ENCODE measurements around the gene ZNF385B. TPM values are rescaled to one million over a fixed set of nuclear protein-coding genes. Genes with fewer than 3 reads are reported as not detected.

Gene ZNF385B
- total and polyA plus RNA-seq, 9 of the 15 experiments (the other 6 are each of a cell fraction or from before 2014, with no cell fraction given): 0.50 TPM; not detected in 8

DNA sequence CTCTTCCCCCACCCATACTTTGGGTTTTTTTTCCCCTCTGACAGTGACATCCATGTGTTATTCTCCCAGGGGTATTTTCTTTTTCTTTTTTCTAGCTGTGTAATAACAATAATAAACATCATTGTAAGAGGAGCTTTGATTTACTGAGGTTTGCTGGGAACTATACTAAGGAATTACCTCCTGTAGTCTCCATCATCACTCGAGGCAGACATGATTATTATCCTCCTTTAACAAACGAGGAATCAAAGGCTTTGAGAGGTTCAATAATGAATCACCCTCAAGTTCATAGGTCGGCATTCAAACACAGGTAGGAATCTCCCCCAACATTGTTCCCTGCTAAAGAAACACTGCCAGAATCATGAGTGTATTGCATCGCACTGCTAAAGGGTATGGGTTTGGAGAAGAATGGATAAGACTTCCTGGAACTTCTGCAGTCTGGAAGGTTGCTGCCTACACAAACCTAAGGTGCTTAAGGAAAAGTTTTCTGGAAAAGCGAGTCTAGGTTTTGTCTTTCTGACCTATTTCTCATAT is 336.5 kb downstream of the ZNF385B start (continued):
- TF ChIP-seq, protein P1, sequence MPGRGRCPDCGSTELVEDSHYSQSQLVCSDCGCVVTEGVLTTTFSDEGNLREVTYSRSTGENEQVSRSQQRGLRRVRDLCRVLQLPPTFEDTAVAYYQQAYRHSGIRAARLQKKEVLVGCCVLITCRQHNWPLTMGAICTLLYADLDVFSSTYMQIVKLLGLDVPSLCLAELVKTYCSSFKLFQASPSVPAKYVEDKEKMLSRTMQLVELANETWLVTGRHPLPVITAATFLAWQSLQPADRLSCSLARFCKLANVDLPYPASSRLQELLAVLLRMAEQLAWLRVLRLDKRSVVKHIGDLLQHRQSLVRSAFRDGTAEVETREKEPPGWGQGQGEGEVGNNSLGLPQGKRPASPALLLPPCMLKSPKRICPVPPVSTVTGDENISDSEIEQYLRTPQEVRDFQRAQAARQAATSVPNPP (IDR thresholded peaks at IDR 0.05; ENCODE audit: borderline replicate concordance, insufficient read depth, insufficient read length): no peak
- TF ChIP-seq ZNF75A (CRISPR knock-in tag; IDR thresholded peaks at IDR 0.05) (no peak), ZNF316 (IDR thresholded peaks at IDR 0.05) (no peak), HMGN3 (IDR thresholded peaks at IDR 0.05; ENCODE audit: borderline replicate concordance, extremely low read depth, insufficient read length, low read depth, low read length) (no peak)

DNA sequence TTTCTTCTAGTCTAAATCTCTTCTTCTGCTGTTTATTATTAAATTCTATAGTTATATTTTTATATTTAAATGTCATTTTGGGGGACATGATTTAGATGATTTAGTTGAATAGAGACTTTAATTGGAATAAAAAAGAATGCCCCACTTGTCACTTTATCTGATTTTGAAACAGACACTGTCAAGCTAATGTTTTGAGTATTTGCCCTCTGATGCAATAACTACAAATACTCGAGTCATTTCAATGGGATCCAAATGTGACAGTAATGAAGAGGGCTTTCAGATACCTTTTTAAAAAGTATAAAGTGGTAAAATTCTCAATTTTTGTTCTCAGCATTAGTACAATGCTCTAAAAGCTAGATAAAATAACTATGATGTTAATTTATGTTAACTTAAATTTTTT is 339.5 kb downstream of the ZNF385B start:
- no peak for DNase-seq (ENCODE audit: extremely low read depth in 1 of 4, low spot score in 3 of 4)
- Histone ChIP-seq H2AFZ (ENCODE audit: low read depth, low read length) (no peak overlapping the region), H3K4me3 (no peak overlapping the region), H3K27ac (ENCODE audit: extremely low read depth, low read depth, low read length) (no peak overlapping the region), H3K36me3 (ENCODE audit: control insufficient read depth, insufficient read depth, low read length) (no peaks in the 10 kb centered on the region), H3K79me2 (ENCODE audit: control insufficient read depth, insufficient read depth, low read length) (no peaks in the 10 kb centered on the region), H3K27me3 (ENCODE audit: control insufficient read depth in 2 of 2, insufficient read depth in 2 of 2, low read length in 2 of 2) (no peaks in the 10 kb centered on the region), H3K4me2 (ENCODE audit: insufficient read depth, low read length) (no peak overlapping the region), H3K9me1 (ENCODE audit: control insufficient read depth, insufficient read depth, low read length) (no peaks in the 10 kb centered on the region), H3K9me3 (replicated peaks; ENCODE audit: control insufficient read depth, insufficient read depth, low read depth, low read length) (no peaks in the 10 kb centered on the region), H4K20me1 (replicated peaks; ENCODE audit: control insufficient read depth, insufficient read depth, low read length) (no peaks in the 10 kb centered on the region), H3K4me1 (replicated peaks in 1 of 2; ENCODE audit: control insufficient read depth in 2 of 2, insufficient read depth in 2 of 2, low read length in 2 of 2) (no peaks in the 10 kb centered on the region), H3K9ac (ENCODE audit: insufficient read depth in 1 of 2, low read depth in 2 of 2, low read length in 2 of 2) (no peak overlapping the region)
- 6% methylated on average over 1 of the region's 1 CpG for WGBS (ENCODE audit: insufficient coverage, low coverage, missing lambda C conversion rate)
- intact Hi-C loops (cut with micrococcal nuclease) (no loop called here), in situ Hi-C loops (cut with MboI) (no loop called here)
- POLR2A ChIA-PET: no interaction called here
- BruUV-seq (replicated peaks): no TSS peak
- no peak for FAIRE-seq
- no peak for ATAC-seq
- TF ChIP-seq HEY1 (CRISPR knock-in tag; IDR thresholded peaks at IDR 0.05; ENCODE audit: borderline replicate concordance) (no peak), SRSF1 (IDR thresholded peaks at IDR 0.05; ENCODE audit: low read depth, low read length) (no peak), CSDE1 (IDR thresholded peaks at IDR 0.05) (no peak), NBN (IDR thresholded peaks at IDR 0.05; ENCODE audit: low read depth) (no peak), CHD2 (IDR thresholded peaks at IDR 0.05; ENCODE audit: low read depth, low read length) (no peak), ZNF408 (CRISPR knock-in tag; IDR thresholded peaks at IDR 0.05; ENCODE audit: low read depth) (no peak), CEBPG (CRISPR knock-in tag; IDR thresholded peaks at IDR 0.05) (no peak), CEBPG (tag; conservative IDR thresholded peaks at IDR 0.05 in 1 of 2, IDR thresholded peaks at IDR 0.05 in 1 of 2) (0 out of 4 replicates have a peak, but pooled peaks of 1 of the 2 experiments have one; percentile 13), MAFF (IDR thresholded peaks at IDR 0.05; ENCODE audit: low read length) (no peak)
- TF ChIP-seq, protein P2, sequence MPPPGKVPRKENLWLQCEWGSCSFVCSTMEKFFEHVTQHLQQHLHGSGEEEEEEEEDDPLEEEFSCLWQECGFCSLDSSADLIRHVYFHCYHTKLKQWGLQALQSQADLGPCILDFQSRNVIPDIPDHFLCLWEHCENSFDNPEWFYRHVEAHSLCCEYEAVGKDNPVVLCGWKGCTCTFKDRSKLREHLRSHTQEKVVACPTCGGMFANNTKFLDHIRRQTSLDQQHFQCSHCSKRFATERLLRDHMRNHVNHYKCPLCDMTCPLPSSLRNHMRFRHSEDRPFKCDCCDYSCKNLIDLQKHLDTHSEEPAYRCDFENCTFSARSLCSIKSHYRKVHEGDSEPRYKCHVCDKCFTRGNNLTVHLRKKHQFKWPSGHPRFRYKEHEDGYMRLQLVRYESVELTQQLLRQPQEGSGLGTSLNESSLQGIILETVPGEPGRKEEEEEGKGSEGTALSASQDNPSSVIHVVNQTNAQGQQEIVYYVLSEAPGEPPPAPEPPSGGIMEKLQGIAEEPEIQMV (tag; conservative IDR thresholded peaks at IDR 0.05; ENCODE audit: low read depth): no peak
- CTCF ChIA-PET (ENCODE audit: low intra/inter-chr PET ratio): no interaction called here
